NT2/D1 (cell line): Measurements from ENCODE around the gene CHMP6.

Source experiments
- SUZ12 ChIP-seq: IDR thresholded peaks from 2 replicates; pipeline ENCODE4 v1.6.1; 2011; ENCODE audit not compliant: insufficient read length, insufficient read depth; ENCODE audit errors: extremely low read depth
- YY1 ChIP-seq: IDR thresholded peaks from 2 replicates; pipeline ENCODE4 v1.6.1; 2011; ENCODE audit not compliant: insufficient read length, insufficient read depth
- ZNF274 ChIP-seq: IDR thresholded peaks from 2 replicates; pipeline ENCODE4 v1.6.1; 2011; ENCODE audit warnings: mild to moderate bottlenecking, low read depth, low read length

DNA sequence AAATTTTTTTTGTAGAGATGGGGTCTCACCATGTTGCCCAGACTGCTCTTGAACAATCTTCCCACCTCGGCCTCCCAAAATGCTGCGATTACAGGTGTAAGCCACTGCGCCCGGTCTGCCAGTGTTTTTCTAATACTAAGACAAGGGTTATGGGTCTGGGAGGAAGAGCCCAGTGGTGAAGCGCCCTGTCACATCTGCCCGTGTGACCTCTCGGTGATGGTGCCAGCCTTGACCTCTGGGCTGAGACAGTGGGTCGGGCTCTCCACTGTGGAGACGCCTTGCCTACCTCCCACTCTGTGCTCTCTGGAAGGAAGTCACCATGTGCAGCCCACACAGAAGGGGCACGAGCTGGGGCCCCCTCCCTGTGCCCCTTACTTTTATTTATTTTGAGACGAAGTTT lies 38.2 kb downstream of the CHMP6 start:
- TF ChIP-seq SUZ12 = no peak
- TF ChIP-seq YY1 = no peak
- TF ChIP-seq ZNF274 = no peak
